K562 (cell line): ENCODE data around the gene POMT2. TPM values are rescaled to one million over a fixed set of nuclear protein-coding genes. Genes with fewer than 3 reads are reported as not detected.

ENCODE experiments used
- ATAC-seq: fragments of 200-7000 bp; cut with Tn5 transposase; 3 replicates; pipeline ENCODE4 v1.9.1; 2020; ENCODE audit warnings: moderate library complexity
- BruUV-seq: library from RNA; stranded (reverse); fragments of 400-500 nt; replicated peaks from 2 replicates; lab custom pipeline; 2021; lab: Mats Ljungman, UMichigan
- CTCF ChIA-PET: fragments of 300-600 bp; formaldehyde crosslinking; extraction: SDS; loops from one replicate; lab custom pipeline; 2021; ENCODE audit warnings: low intra/inter-chr PET ratio; lab: Yijun Ruan, JAX
- POLR2A ChIA-PET: fragments of 300-600, 350-650 bp; sonication (Branson Sonifier 250); formaldehyde crosslinking; extraction: SDS; loops from one replicate; lab custom pipeline; 2021; ENCODE audit warnings: antibody characterized with exemption, inconsistent platforms; lab: Yijun Ruan, JAX
- DNase-seq, 4 experiments: peaks; one replicate each; pipeline versions ENCODE4 v3.0.0 to v3.0.0-alpha.2; 2011 to 2018; ENCODE audit warnings: low spot score in 3 of 4, mixed read lengths in 3 of 4; ENCODE audit errors: extremely low read depth in 1 of 4
- FAIRE-seq: peaks from 2 replicates; lab custom pipeline; 2011; peaks lifted over from hg19 to GRCh38; lab: Jason Lieb, UNC
- H2AFZ ChIP-seq: 2 replicates; pipeline ENCODE4 v1.6.0; 2011; ENCODE audit warnings: low read depth, low read length, control low read depth, inconsistent platforms
- H3K27ac ChIP-seq: fragments of 200-600 bp; 3 replicates; pipeline ENCODE4 v1.8.0; 2011; ENCODE audit warnings: low read depth, mild to moderate bottlenecking, control low read depth, inconsistent platforms, low read length, moderate library complexity, mixed read lengths; ENCODE audit errors: extremely low read depth
- H3K27me3 ChIP-seq, 2 experiments: fragments of 300-600 bp in 1 of 2; 2 replicates in 1 of 2; 3 replicates in 1 of 2; pipeline versions ENCODE4 v1.6.0 to v1.8.0; 2011; ENCODE audit warnings: inconsistent platforms in 2 of 2, low read length in 2 of 2, mild to moderate bottlenecking in 1 of 2, mixed read lengths in 1 of 2, moderate library complexity in 1 of 2; ENCODE audit not compliant: control insufficient read depth in 2 of 2, insufficient read depth in 2 of 2
- H3K36me3 ChIP-seq: fragments of 300-600 bp; 3 replicates; pipeline ENCODE4 v1.8.0; 2011; ENCODE audit warnings: mild to moderate bottlenecking, low read length, inconsistent platforms; ENCODE audit not compliant: control insufficient read depth, insufficient read depth
- H3K4me1 ChIP-seq, 2 experiments: fragments of 200-600 bp in 1 of 2; replicated peaks in 1 of 2; 2 replicates in 1 of 2; 3 replicates in 1 of 2; pipeline versions ENCODE4 v1.5.1 to v1.8.0; 2011; ENCODE audit warnings: inconsistent platforms in 2 of 2, low read length in 2 of 2, mild to moderate bottlenecking in 1 of 2, mixed read lengths in 1 of 2, moderate library complexity in 1 of 2; ENCODE audit not compliant: control insufficient read depth in 2 of 2, insufficient read depth in 2 of 2
- H3K4me2 ChIP-seq: 2 replicates; pipeline ENCODE4 v1.6.1; 2011; ENCODE audit warnings: low read length, control low read depth, inconsistent platforms, mixed read lengths; ENCODE audit not compliant: insufficient read depth
- H3K4me3 ChIP-seq: fragments of 200-600 bp; sonication (generic), shearing (Covaris generic); 2 replicates; pipeline ENCODE4 v1.5.1; 2016; ENCODE audit warnings: control low read depth, inconsistent platforms
- H3K79me2 ChIP-seq: fragments of 200-600 bp; 3 replicates; pipeline ENCODE4 v1.8.0; 2011; ENCODE audit warnings: low read length, inconsistent platforms; ENCODE audit not compliant: control insufficient read depth, insufficient read depth
- H3K9ac ChIP-seq, 2 experiments: 2 replicates each; pipeline versions ENCODE4 v1.6.0 to v1.6.1; 2011; ENCODE audit warnings: low read depth in 2 of 2, low read length in 2 of 2, control low read depth in 1 of 2, inconsistent platforms in 1 of 2, mild to moderate bottlenecking in 1 of 2, mixed read lengths in 1 of 2; ENCODE audit not compliant: insufficient read depth in 1 of 2
- H3K9me1 ChIP-seq: one replicate; pipeline ENCODE4 v1.6.0; 2011; ENCODE audit warnings: inconsistent platforms, mild to moderate bottlenecking, low read length, moderate library complexity; ENCODE audit not compliant: control insufficient read depth, insufficient read depth
- H3K9me3 ChIP-seq: replicated peaks from 2 replicates; pipeline ENCODE4 v1.5.1; 2011; ENCODE audit warnings: low read depth, low read length, inconsistent platforms; ENCODE audit not compliant: control insufficient read depth, insufficient read depth
- H4K20me1 ChIP-seq: replicated peaks from 2 replicates; pipeline ENCODE4 v1.6.1; 2011; ENCODE audit warnings: low read length, inconsistent platforms, mixed read lengths; ENCODE audit not compliant: control insufficient read depth, insufficient read depth
- HDAC3 ChIP-seq: fragments of 450-650 bp; IDR thresholded peaks from 2 replicates; pipeline ENCODE4 v1.6.1; 2018; ENCODE audit warnings: borderline replicate concordance, mild to moderate bottlenecking, moderate library complexity; ENCODE audit not compliant: partially characterized antibody
- NFE2 ChIP-seq: IDR thresholded peaks from 2 replicates; pipeline ENCODE4 v1.6.1; 2014; ENCODE audit warnings: antibody characterized with exemption, low read depth
- ZNF436 ChIP-seq: fragments of 250-450, 450-650 bp; sonication (Bioruptor Pico); formaldehyde crosslinking; IDR thresholded peaks from 2 replicates; pipeline ENCODE4 v1.7.0; 2020; ENCODE audit warnings: mild to moderate bottlenecking
- WGBS: fragments of 100-300 bp; shearing (Covaris generic); methylation state at CpG from one replicate; pipeline ENCODE4 v1.1.6; 2016; ENCODE audit warnings: low coverage, mixed read lengths; ENCODE audit not compliant: insufficient coverage; ENCODE audit errors: missing lambda C conversion rate; 5-methylcytosine and 5-hydroxymethylcytosine counted together
- in situ Hi-C: fragments of 300-500 bp; cut with MboI; formaldehyde crosslinking; loops from 4 replicates; pipeline ENCODE4 v1.15.0; 2018; ENCODE audit warnings: inconsistent platforms, mixed read lengths
- intact Hi-C: fragments of 100-400 bp; cut with micrococcal nuclease; formaldehyde crosslinking; loops from 2 replicates; pipeline ENCODE4 v1.14.2; 2022
- polyA plus RNA-seq, 8 experiments: library from polyadenylated mRNA; depleted of rRNA in 4 of 8; stranded (reverse) in 5 of 8; unstranded in 3 of 8; fragments of >200 nt; fragmentation: Nextera tagmentation in 2 of 8; fragmentation: Illumina TruSeq in 1 of 8; extraction: Ambion mirVana in 2 of 8; extraction: Trizol in 1 of 8; gene quantifications; 2 replicates each; pipeline versions ENCODE4 v1.2.1 to v1.2.3, GENCODE V29; 2011 to 2014; ENCODE audit warnings: inconsistent platforms in 1 of 8, missing spikeins in 1 of 8
- total RNA-seq, 7 experiments: library from RNA; depleted of rRNA in 6 of 7; stranded (reverse); fragments of >200 nt in 6 of 7; fragmentation: Illumina TruSeq in 2 of 7; extraction: Trizol in 2 of 7; gene quantifications; 2 replicates each; pipeline versions ENCODE4 v1.2.1 to v1.2.3, GENCODE V29; 2011 to 2021; ENCODE audit warnings: low replicate concordance in 1 of 7
- TF ChIP-seq, protein P1 (sequence below): sonication (generic); formaldehyde crosslinking; IDR thresholded peaks from 2 replicates; pipeline ENCODE4 v1.8.1; 2023; ENCODE audit warnings: mild to moderate bottlenecking, missing genetic modification reagents
- TF ChIP-seq, protein P2 (sequence below), 3 experiments: fragments of 200-800 bp in 1 of 3; sonication (Bioruptor generic) in 1 of 3; sonication (generic) in 1 of 3; formaldehyde crosslinking in 1 of 3; IDR thresholded peaks; 2 replicates each; pipeline versions ENCODE4 v1.6.1 to v1.8.0; 2016 to 2022; ENCODE audit warnings: mild to moderate bottlenecking in 2 of 3, missing compliant biosample characterization in 2 of 3, missing genetic modification characterization in 2 of 3, missing genetic modification reagents in 1 of 3

The POMT2 gene
- total and polyA plus RNA-seq, 9 of the 15 experiments (the other 6 are each of a cell fraction or from before 2014, with no cell fraction given): 0.39 to 16.6 (median 7.8) TPM

DNA sequence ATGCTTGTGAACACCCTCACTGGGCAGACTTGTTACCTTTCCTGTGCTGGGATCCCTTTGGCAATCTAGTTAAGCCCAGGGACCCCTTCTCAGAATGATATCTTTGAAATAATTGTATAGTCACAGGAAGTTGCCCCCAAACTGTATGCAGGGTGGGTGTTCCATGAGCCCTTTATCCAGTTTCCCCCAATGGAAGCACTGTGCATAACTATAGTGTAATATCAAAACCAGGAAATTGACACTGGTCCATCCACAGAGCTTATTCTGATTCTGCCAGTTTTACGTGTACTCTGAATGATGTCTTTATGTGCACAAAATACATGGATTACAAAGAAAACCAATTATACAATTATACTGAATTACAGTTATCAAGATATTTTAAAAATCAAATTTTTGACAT is 73.9 kb downstream of the POMT2 start:
- no peak for DNase-seq
- ATAC-seq: no peak
- ChIA-PET POLR2A (no interaction called here), CTCF (no interaction called here)
- Histone ChIP-seq H4K20me1 (peaks cover 5% of the 10 kb centered on the region; the same call in 1 of the 2 replicates), H3K4me1 (no peaks in the 10 kb centered on the region), H2AFZ (no peak overlapping the region), H3K36me3 (no peaks in the 10 kb centered on the region), H3K4me3 (no peak overlapping the region), H3K9me1 (no peaks in the 10 kb centered on the region), H3K9ac (no peak overlapping the region), H3K27ac (no peak overlapping the region), H3K9me3 (no peaks in the 10 kb centered on the region), H3K4me2 (no peak overlapping the region), H3K27me3 (peaks cover 0 to 29% of the 10 kb centered on the region in 2 experiments; a peak in 2 of 5 replicates), H3K79me2 (no peaks in the 10 kb centered on the region)
- 17% methylated on average over 1 of the region's 1 CpG for WGBS
- no TSS peak for BruUV-seq
- FAIRE-seq: no peak
- intact Hi-C loops (no loop called here), in situ Hi-C loops (no loop called here)
- no peak for TF ChIP-seq HDAC3
- TF ChIP-seq, protein P1, sequence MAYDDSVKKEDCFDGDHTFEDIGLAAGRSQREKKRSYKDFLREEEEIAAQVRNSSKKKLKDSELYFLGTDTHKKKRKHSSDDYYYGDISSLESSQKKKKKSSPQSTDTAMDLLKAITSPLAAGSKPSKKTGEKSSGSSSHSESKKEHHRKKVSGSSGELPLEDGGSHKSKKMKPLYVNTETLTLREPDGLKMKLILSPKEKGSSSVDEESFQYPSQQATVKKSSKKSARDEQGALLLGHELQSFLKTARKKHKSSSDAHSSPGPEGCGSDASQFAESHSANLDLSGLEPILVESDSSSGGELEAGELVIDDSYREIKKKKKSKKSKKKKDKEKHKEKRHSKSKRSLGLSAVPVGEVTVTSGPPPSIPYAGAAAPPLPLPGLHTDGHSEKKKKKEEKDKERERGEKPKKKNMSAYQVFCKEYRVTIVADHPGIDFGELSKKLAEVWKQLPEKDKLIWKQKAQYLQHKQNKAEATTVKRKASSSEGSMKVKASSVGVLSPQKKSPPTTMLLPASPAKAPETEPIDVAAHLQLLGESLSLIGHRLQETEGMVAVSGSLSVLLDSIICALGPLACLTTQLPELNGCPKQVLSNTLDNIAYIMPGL (CRISPR knock-in tag): no peak
- TF ChIP-seq, protein P2, sequence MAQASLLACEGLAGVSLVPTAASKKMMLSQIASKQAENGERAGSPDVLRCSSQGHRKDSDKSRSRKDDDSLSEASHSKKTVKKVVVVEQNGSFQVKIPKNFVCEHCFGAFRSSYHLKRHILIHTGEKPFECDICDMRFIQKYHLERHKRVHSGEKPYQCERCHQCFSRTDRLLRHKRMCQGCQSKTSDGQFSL (CRISPR knock-in tag; IDR thresholded peaks at IDR 0.05): no peak
- TF ChIP-seq, protein P2 (tag; IDR thresholded peaks at IDR 0.05): no peak
- TF ChIP-seq ZNF436 (CRISPR knock-in tag): no peak
- TF ChIP-seq NFE2: no peak
